Activated CD8-positive, alpha-beta memory T cell treated with anti-CD3 and anti-CD28 coated beads, Interleukin-2, amount 10 ng/mL, durations not matched to agents 7 days and 5 days (primary cell): ENCODE measurements around the gene SOCS7. TPM values are rescaled to one million over a fixed set of nuclear protein-coding genes. Genes with fewer than 3 reads are reported as not detected.
A peak's percentile ranks its signal among the peaks of the same experiment; 100 is the strongest.
"Not testable (repeated sequence)": the region's sequence is repeated elsewhere in the genome, so short reads cannot be mapped to it uniquely, and the experiment has no call there.

Source experiments
- ATAC-seq: fragments of 150-1000 bp; cut with Tn5 transposase; one replicate; pipeline ENCODE4 v1.10.0; 2021; ENCODE audit warnings: moderate library complexity
- CTCF ChIA-PET: fragments of 350-600 bp; sonication (Branson Sonifier 250); formaldehyde crosslinking; loops from one replicate; lab custom pipeline; 2021; ENCODE audit warnings: antibody characterized with exemption; lab: Charles Lee
- DNase-seq: peaks from one replicate; pipeline ENCODE4 v3.0.0-alpha.2; 2020
- H3K27ac Mint-ChIP-seq: one replicate; pipeline ENCODE4 v1.8.0; 2021; ENCODE audit warnings: mild to moderate bottlenecking, mixed read lengths
- H3K27me3 Mint-ChIP-seq: one replicate; pipeline ENCODE4 v1.8.0; 2021; ENCODE audit warnings: mixed read lengths
- H3K36me3 Mint-ChIP-seq: one replicate; pipeline ENCODE4 v1.8.0; 2021; ENCODE audit warnings: mild to moderate bottlenecking, mixed read lengths
- H3K4me1 Mint-ChIP-seq: one replicate; pipeline ENCODE4 v1.8.0; 2021; ENCODE audit warnings: mixed read lengths
- H3K4me3 Mint-ChIP-seq: one replicate; pipeline ENCODE4 v1.8.0; 2021; ENCODE audit warnings: mild to moderate bottlenecking, moderate library complexity, mixed read lengths
- H3K9me3 Mint-ChIP-seq: one replicate; pipeline ENCODE4 v1.8.0; 2022; ENCODE audit warnings: low read depth, mixed read lengths
- total RNA-seq, 2 experiments: library from RNA; stranded (reverse); gene quantifications; one replicate each; pipeline ENCODE4 v1.2.3, GENCODE V29; 2021

Gene SOCS7
- total RNA-seq, 2 experiments from 2014 or later = 16.2 to 16.8 TPM

GRCh38 chr17:38430822-38431221 is 79.2 kb downstream of the SOCS7 start:
- Mint-ChIP-seq H3K4me1 (peaks cover 7% of the 10 kb centered on the region), H3K36me3 (no peaks in the 10 kb centered on the region), H3K27ac (no peak overlapping the region), H3K27me3 (peaks cover 42% of the 10 kb centered on the region), H3K9me3 (no peaks in the 10 kb centered on the region), H3K4me3 (no peak overlapping the region)
- DNase-seq = no peak
- CTCF ChIA-PET = interaction anchor here (1.0 to 1.4 kb wide), 2 partner anchors 9 to 16 kb away, joined by 3 read pairs; no protein-coding TSS in a partner anchor
- no peak for ATAC-seq

DNA sequence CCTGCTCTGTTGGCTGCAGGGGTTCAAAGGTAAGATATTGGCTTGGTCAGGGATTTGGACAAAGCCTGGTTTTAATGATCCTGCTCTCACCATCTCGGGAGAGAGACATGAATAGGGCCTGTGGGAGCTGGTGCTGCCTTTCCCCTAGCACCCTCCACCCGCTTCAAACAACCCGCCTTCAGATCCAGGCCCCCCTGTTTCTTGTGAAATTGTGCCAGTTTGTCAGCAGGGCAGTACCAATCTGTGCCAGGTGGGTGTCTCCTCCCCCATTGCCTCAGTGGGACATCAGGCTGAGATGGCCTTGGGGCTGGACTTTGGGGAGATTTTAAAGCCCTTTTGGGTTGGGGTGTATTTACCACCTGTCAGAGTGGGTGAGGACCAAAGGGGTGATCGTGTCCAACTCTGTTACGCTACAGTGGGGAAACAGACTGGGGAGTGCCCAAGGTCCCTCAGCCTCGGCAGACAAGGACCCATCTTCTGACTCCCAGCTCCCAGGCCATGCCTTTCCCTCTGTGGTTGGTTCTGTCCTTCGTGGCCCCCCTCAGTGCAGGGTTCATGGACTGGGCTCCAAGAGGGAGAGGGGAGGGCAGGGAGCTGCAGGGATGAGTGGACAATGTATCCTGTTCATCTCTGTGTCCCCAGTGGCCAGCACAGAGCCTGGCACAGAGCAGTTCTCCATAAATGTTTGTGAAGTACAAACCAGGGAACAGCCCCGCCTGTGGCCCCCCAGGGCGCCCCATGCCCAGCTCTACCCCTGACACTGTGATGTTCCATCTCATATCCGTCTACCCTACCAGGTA is 79.9 kb downstream of the SOCS7 start:
- Mint-ChIP-seq H3K9me3 (no peaks in the 10 kb centered on the region), H3K36me3 (no peaks in the 10 kb centered on the region), H3K27ac (no peak overlapping the region), H3K27me3 (peaks cover 39% of the 10 kb centered on the region), H3K4me1 (peaks cover 7% of the 10 kb centered on the region), H3K4me3 (no peak overlapping the region)
- ATAC-seq (no peak), DNase-seq (no peak)
- CTCF ChIA-PET = interaction anchor here (1.0 to 1.7 kb wide), 3 partner anchors 8 to 17 kb away, joined by 3 to 5 read pairs (median 3); no protein-coding TSS in a partner anchor

GRCh38 chr17:38434178-38434665 is 82.6 kb downstream of the SOCS7 start:
- Mint-ChIP-seq H3K4me3 (no peak overlapping the region), H3K36me3 (no peaks in the 10 kb centered on the region), H3K27ac (no peak overlapping the region), H3K9me3 (no peaks in the 10 kb centered on the region), H3K4me1 (peaks cover 2% of the 10 kb centered on the region), H3K27me3 (peaks cover 24% of the 10 kb centered on the region)
- no peak for DNase-seq
- no peak for ATAC-seq
- CTCF ChIA-PET = no interaction called here

- Mint-ChIP-seq H3K9me3 (no peaks in the 10 kb centered on the region), H3K4me3 (no peak overlapping the region), H3K4me1 (no peaks in the 10 kb centered on the region), H3K27me3 (peaks cover 12% of the 10 kb centered on the region), H3K27ac (no peak overlapping the region), H3K36me3 (no peaks in the 10 kb centered on the region)
- ATAC-seq (no peak), DNase-seq (no peak)
- CTCF ChIA-PET = no interaction called here
Observed at GRCh38 chr17:38435795-38436194, 84.2 kb downstream of the SOCS7 start.

DNA sequence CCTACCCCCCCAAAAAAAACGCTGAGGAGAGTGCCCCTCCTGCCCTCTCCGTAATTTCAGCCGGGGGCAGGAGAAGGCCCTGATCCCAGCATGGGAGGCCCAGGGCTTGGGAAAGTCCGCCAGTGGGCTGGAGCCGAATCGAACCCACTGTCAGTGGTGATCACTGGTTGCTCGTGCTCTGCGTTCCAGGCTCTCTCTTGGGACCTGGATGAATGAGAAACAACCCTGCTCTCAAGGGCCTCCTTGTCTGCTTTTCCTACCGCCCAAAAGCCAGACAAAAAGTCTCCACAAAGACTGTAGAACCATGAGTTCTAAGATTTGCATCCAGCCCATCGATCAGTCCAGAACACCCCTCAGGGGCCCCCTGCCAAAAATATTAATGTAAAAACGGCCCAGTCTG is 84.7 kb downstream of the SOCS7 start:
- H3K36me3 Mint-ChIP-seq = no peaks in the 10 kb centered on the region
- no peaks in the 10 kb centered on the region for H3K9me3 Mint-ChIP-seq
- H3K4me1 Mint-ChIP-seq = no peaks in the 10 kb centered on the region
- H3K27me3 Mint-ChIP-seq = peaks cover 7% of the 10 kb centered on the region
- ATAC-seq (no peak), DNase-seq (no peak)
- H3K4me3 Mint-ChIP-seq = no peak overlapping the region
- H3K27ac Mint-ChIP-seq = no peak overlapping the region
- CTCF ChIA-PET = no interaction called here

DNA sequence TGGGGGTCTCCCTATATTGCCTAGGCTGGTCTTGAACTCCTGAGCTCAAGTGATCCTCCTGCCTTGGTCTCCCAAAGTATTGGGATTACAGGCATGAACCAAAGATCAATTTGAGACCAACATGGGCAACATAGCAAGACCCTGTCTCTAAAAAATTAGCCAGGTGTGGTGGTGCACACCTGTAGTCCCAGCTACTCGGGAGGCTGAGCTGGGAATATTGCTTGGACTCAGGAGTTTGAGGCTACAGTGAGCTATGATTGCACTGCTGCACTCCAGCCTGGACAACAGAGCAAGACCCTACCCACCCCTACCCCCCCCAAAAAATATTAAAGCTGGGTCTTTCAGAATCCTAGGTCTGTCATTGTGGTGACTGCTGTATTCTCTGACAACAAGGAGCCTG is 85.7 kb downstream of the SOCS7 start:
- CTCF ChIA-PET = interaction anchor here (2.2 kb wide), 1 partner anchor 13 kb away, joined by 6 read pairs; no protein-coding TSS in a partner anchor
- H3K36me3 Mint-ChIP-seq, H3K4me1 Mint-ChIP-seq, H3K27me3 Mint-ChIP-seq, H3K9me3 Mint-ChIP-seq, ATAC-seq, H3K27ac Mint-ChIP-seq, H3K4me3 Mint-ChIP-seq, DNase-seq: not testable (repeated sequence)

- Mint-ChIP-seq H3K4me1 (no peaks in the 10 kb centered on the region), H3K27me3 (peaks cover 16% of the 10 kb centered on the region), H3K4me3 (no peak overlapping the region), H3K27ac (no peak overlapping the region), H3K9me3 (no peaks in the 10 kb centered on the region), H3K36me3 (no peaks in the 10 kb centered on the region)
- DNase-seq (no peak), ATAC-seq (no peak)
- CTCF ChIA-PET = interaction anchor here (1.2 to 1.3 kb wide), 2 partner anchors 90 to 229 kb away, joined by 3 to 4 read pairs; no protein-coding TSS in a partner anchor
Observed at GRCh38 chr17:38439436-38439835, 87.8 kb downstream of the SOCS7 start.

- H3K4me3 Mint-ChIP-seq = no peak overlapping the region
- H3K27ac Mint-ChIP-seq = no peak overlapping the region
- H3K9me3 Mint-ChIP-seq = no peaks in the 10 kb centered on the region
- peaks cover 16% of the 10 kb centered on the region for H3K27me3 Mint-ChIP-seq
- ATAC-seq = no peak
- CTCF ChIA-PET = no interaction called here
- no peaks in the 10 kb centered on the region for H3K36me3 Mint-ChIP-seq
- DNase-seq = no peak
- H3K4me1 Mint-ChIP-seq = no peaks in the 10 kb centered on the region
Observed at GRCh38 chr17:38440614-38441397, 89.2 kb downstream of the SOCS7 start.

- DNase-seq = no peak
Observed at GRCh38 chr17:38441429-38442061, 89.9 kb downstream of the SOCS7 start.

GRCh38 chr17:38442548-38442947 is 90.9 kb downstream of the SOCS7 start:
- Mint-ChIP-seq H3K36me3 (no peaks in the 10 kb centered on the region), H3K4me3 (no peak overlapping the region), H3K4me1 (no peaks in the 10 kb centered on the region), H3K9me3 (no peaks in the 10 kb centered on the region), H3K27me3 (peaks cover 19% of the 10 kb centered on the region), H3K27ac (no peak overlapping the region)
- ATAC-seq (no peak), DNase-seq (no peak)
- CTCF ChIA-PET = no interaction called here

More at GRCh38 chr17:38441429-38442061, 89.9 kb downstream of the SOCS7 start:
- no peak overlapping the region for H3K4me3 Mint-ChIP-seq
- no peak overlapping the region for H3K27ac Mint-ChIP-seq
- no peaks in the 10 kb centered on the region for H3K4me1 Mint-ChIP-seq
- no peak for ATAC-seq
- peaks cover 16% of the 10 kb centered on the region for H3K27me3 Mint-ChIP-seq
- CTCF ChIA-PET = no interaction called here
- no peaks in the 10 kb centered on the region for H3K9me3 Mint-ChIP-seq
- H3K36me3 Mint-ChIP-seq = no peaks in the 10 kb centered on the region

DNA sequence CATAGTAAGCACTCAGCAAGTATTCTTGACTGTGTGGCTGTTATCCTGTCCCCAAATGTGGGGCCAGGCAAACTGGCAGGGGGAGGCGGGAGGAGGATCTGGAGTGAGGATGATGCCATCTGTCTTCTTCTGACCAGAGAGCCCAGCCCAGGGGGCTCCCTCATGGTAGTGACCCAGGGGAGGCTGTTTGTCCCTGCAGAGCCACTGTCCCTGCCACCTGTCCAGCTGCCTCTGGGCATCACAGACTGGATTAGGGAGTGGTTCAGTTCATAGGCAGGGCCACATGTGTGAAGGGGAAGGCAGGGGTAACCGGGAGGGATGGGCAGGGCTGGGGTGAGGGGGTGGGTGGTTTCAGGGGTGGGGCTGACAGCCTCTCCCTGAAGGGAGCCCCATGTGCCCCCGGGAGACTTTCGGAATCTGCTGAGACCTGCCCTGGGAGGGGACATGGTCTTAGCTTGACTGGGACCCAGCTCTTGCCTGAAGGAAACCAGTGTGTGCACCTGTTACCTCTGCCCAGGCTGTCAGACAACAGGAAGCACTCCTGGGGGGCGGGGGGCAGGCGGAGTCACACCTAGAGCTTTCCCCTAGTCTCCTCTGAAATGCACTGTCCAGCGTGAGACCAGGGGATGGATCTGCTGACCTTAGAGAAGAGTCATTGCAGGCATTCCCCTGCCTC is 91.8 kb downstream of the SOCS7 start:
- H3K27me3 Mint-ChIP-seq = peaks cover 19% of the 10 kb centered on the region

GRCh38 chr17:38444151-38444550 is 92.5 kb downstream of the SOCS7 start:
- no peaks in the 10 kb centered on the region for H3K36me3 Mint-ChIP-seq
- H3K4me1 Mint-ChIP-seq = no peaks in the 10 kb centered on the region
- H3K27me3 Mint-ChIP-seq = peaks cover 19% of the 10 kb centered on the region
- no peak overlapping the region for H3K27ac Mint-ChIP-seq
- DNase-seq (peak; percentile 64), ATAC-seq (peak; percentile 84)
- H3K4me3 Mint-ChIP-seq = no peak overlapping the region
- CTCF ChIA-PET = interaction anchor here (1.6 kb wide), 1 partner anchor 20 kb away, joined by 4 read pairs; no protein-coding TSS in a partner anchor
- H3K9me3 Mint-ChIP-seq = no peaks in the 10 kb centered on the region

More for the DNA sequence above, 91.8 kb downstream of the SOCS7 start:
- CTCF ChIA-PET = interaction anchor here (1.6 kb wide), 1 partner anchor 20 kb away, joined by 4 read pairs; no protein-coding TSS in a partner anchor
- Mint-ChIP-seq H3K9me3 (no peaks in the 10 kb centered on the region), H3K4me1 (no peaks in the 10 kb centered on the region), H3K27ac (no peak overlapping the region), H3K36me3 (no peaks in the 10 kb centered on the region), H3K4me3 (no peak overlapping the region)
- no peak for DNase-seq
- no peak for ATAC-seq
